ENCODE results near the gene UBE2U. TPM values are rescaled to one million over a fixed set of nuclear protein-coding genes. Genes with fewer than 3 reads are reported as not detected.

Gene UBE2U
- total RNA-seq = not detected in 2 replicates

GRCh38 chr1:64203420-64203819, at the start of gene UBE2U:
Gene UBE2U, plus strand, starts transcription at chr1:64203623. Its CDS starts 428 bp downstream, at chr1:64204051.

